GM20431 (cell line): ENCODE data around the gene HYPK.

Experiments
- in situ Hi-C: fragments of 300-500 bp; cut with MseI, MboI; formaldehyde crosslinking; loops from one replicate; pipeline ENCODE4 v1.15.0; 2020; ENCODE audit warnings: low sequenced_read_pairs; ENCODE audit not compliant: unreplicated experiment

The HYPK gene

GRCh38 chr15:43800286-43801141 lies at the start of gene HYPK:
TSS of gene HYPK (plus strand) at chr15:43800599. CDS start at chr15:43800623, 24 bp downstream.
- in situ Hi-C loops, result no loop called here

GRCh38 chr15:43751885-43752284 lies 48.5 kb upstream of the HYPK start:
- in situ Hi-C loops, result no loop called here

- in situ Hi-C loops, result no loop called here
Measured at GRCh38 chr15:43762824-43763223, 37.6 kb upstream of the HYPK start.

- in situ Hi-C loops, result no loop called here
Measured at GRCh38 chr15:43763819-43764446, 36.5 kb upstream of the HYPK start.

- in situ Hi-C loops, result no loop called here
Measured at GRCh38 chr15:43769584-43770228, 30.7 kb upstream of the HYPK start.

- in situ Hi-C loops, result no loop called here
Measured at GRCh38 chr15:43771816-43772215, 28.6 kb upstream of the HYPK start.

GRCh38 chr15:43772624-43773023 lies 27.8 kb upstream of the HYPK start:
- in situ Hi-C loops, result no loop called here

- in situ Hi-C loops, result no loop called here
Measured at GRCh38 chr15:43774062-43774461, 26.3 kb upstream of the HYPK start.

- in situ Hi-C loops, result no loop called here
Measured at GRCh38 chr15:43775411-43775965, 24.9 kb upstream of the HYPK start.

- in situ Hi-C loops, result no loop called here
Measured at GRCh38 chr15:43776101-43776717, 24.2 kb upstream of the HYPK start.

- in situ Hi-C loops, result no loop called here
Measured at GRCh38 chr15:43776718-43777266, 23.6 kb upstream of the HYPK start, which contains the start of gene ELL3. TSS of gene ELL3 (minus strand) at chr15:43776966. CDS start at chr15:43776901, 65 bp downstream.

- in situ Hi-C loops, result no loop called here
Measured at GRCh38 chr15:43777267-43777914, 23.0 kb upstream of the HYPK start.

GRCh38 chr15:43779016-43779415 lies 21.4 kb upstream of the HYPK start:
- in situ Hi-C loops, result no loop called here

GRCh38 chr15:43789409-43789808 lies 11.0 kb upstream of the HYPK start:
- in situ Hi-C loops, result no loop called here

- in situ Hi-C loops, result no loop called here
Measured at GRCh38 chr15:43791993-43792760, 8.2 kb upstream of the HYPK start, which contains the start of gene SERF2. TSS of gene SERF2 (plus strand) at chr15:43792320. CDS start at chr15:43792377, 57 bp downstream.

- in situ Hi-C loops, result no loop called here
Measured at GRCh38 chr15:43792761-43793476, 7.5 kb upstream of the HYPK start.

GRCh38 chr15:43793647-43794046 lies 6.8 kb upstream of the HYPK start:
- in situ Hi-C loops, result no loop called here
